Measurements from ENCODE around the gene HES5. TPM values are rescaled to one million over a fixed set of nuclear protein-coding genes. Genes with fewer than 3 reads are reported as not detected.

The HES5 gene
- total and polyA plus RNA-seq, 2 donors (not counting 3 experiments of a cell fraction or from before 2014, with no cell fraction given) = 0.07 TPM; not detected in 1

DNA sequence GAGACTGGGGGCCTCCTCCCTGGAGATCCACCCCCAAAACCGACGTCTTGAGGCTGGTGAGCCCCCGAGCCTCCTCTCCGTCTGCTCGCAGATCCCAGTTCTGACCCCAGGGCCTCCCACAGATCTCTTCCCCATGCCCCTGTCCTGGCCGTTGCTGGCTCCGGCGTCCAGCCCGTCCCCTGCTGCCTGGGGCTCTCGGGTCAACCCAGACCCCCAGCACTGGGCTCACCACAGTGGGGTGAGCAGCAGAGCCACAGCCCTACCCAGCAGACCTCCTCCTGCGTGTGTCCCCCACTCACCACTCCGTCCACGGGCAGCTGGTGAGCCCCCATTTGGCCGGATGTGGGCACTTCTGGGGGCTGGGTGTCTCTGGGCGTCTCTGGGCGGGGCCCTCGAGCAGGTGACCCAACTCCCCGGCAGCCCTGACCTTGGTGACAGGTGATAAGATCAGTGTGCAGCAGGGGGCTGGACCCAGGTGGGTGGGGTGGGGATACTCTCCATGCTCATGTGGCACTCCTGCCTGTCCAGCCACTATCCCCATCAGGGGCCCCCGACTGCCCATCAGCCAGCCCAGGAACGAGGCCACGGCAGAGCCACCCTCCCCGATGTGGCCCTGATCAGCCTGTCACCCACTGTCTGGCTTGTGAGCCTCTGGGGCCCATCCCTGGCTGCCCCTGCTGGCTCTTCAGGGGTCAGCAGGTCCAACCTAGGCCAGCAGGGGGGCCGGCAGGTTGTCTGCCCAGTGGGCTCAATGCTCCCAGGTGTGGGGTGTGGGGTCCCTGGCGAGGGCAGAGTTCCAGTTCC, 26.8 kb upstream of the HES5 start:
- TSS peak; percentile 53 for BruUV-seq (replicated peaks)
- H2AFZ ChIP-seq (ENCODE audit: low read depth, low read length) = peak overlapping the region; percentile 81
- no peaks in the 10 kb centered on the region for H3K9me1 ChIP-seq (replicated peaks; ENCODE audit: control insufficient read depth, extremely low read depth, insufficient read depth, low read length)
- POLR2A ChIA-PET = interaction anchor here (1.2 kb wide), 1 partner anchor 29 kb away, joined by 3 read pairs; no protein-coding TSS in a partner anchor
- H3K4me2 ChIP-seq (ENCODE audit: insufficient read depth, low read length) = peak overlapping the region; percentile 60
- no peaks in the 10 kb centered on the region for H3K79me2 ChIP-seq (ENCODE audit: control insufficient read depth, insufficient read depth, low read length)
- H3K27ac ChIP-seq (ENCODE audit: insufficient read depth, low read depth, low read length) = peak overlapping the region; percentile 53
- peak overlapping the region; percentile 37 for H3K9ac ChIP-seq (replicated peaks; ENCODE audit: extremely low read depth, insufficient read depth, low read length)
- CTCF ChIA-PET = interaction anchor here (0.9 to 2.9 kb wide), 4 partner anchors 10 to 142 kb away, joined by 5 to 23 read pairs (median 10); partner anchors contain the start of gene PRXL2B
- peaks cover 0 to 7% of the 10 kb centered on the region in 2 experiments for H3K36me3 ChIP-seq (ENCODE audit: control insufficient read depth in 2 of 2, extremely low read depth in 1 of 2, insufficient read depth in 2 of 2, low read length in 2 of 2)
- H3K4me3 ChIP-seq (replicated peaks in 1 of 3; ENCODE audit: insufficient read depth in 1 of 3, low read depth in 1 of 3, low read length in 3 of 3) = peak overlapping the region; percentile 15 to 38 (median 28)
- no peaks in the 10 kb centered on the region for H3K27me3 ChIP-seq (ENCODE audit: control insufficient read depth in 2 of 2, insufficient read depth in 2 of 2, low read length in 2 of 2)
- DNase-seq (ENCODE audit: low read depth, low spot score) (no peak), FAIRE-seq (no peak)
- TF ChIP-seq POLR2A (IDR thresholded peaks at IDR 0.05; ENCODE audit: low read depth, low read length) = no peak
- no peak for TF ChIP-seq FOS (IDR thresholded peaks at IDR 0.05; ENCODE audit: borderline replicate concordance, insufficient read depth, low read length)
- no peak for TF ChIP-seq EZH2 (IDR thresholded peaks at IDR 0.05; ENCODE audit: borderline replicate concordance, low read depth, low read length, severe bottlenecking)
- no peak for TF ChIP-seq JUN (IDR thresholded peaks at IDR 0.05; ENCODE audit: borderline replicate concordance, insufficient read depth, insufficient read length, low read depth)
- TF ChIP-seq GATA2 (IDR thresholded peaks at IDR 0.05; ENCODE audit: insufficient read depth, insufficient read length, low read depth, low read length) = no peak
- TF ChIP-seq, protein P1, sequence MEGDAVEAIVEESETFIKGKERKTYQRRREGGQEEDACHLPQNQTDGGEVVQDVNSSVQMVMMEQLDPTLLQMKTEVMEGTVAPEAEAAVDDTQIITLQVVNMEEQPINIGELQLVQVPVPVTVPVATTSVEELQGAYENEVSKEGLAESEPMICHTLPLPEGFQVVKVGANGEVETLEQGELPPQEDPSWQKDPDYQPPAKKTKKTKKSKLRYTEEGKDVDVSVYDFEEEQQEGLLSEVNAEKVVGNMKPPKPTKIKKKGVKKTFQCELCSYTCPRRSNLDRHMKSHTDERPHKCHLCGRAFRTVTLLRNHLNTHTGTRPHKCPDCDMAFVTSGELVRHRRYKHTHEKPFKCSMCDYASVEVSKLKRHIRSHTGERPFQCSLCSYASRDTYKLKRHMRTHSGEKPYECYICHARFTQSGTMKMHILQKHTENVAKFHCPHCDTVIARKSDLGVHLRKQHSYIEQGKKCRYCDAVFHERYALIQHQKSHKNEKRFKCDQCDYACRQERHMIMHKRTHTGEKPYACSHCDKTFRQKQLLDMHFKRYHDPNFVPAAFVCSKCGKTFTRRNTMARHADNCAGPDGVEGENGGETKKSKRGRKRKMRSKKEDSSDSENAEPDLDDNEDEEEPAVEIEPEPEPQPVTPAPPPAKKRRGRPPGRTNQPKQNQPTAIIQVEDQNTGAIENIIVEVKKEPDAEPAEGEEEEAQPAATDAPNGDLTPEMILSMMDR (IDR thresholded peaks at IDR 0.05; ENCODE audit: extremely low read depth in 1 of 2, insufficient read depth in 1 of 2, low read depth in 1 of 2, low read length in 2 of 2) = no peak
- TF ChIP-seq, protein P2, sequence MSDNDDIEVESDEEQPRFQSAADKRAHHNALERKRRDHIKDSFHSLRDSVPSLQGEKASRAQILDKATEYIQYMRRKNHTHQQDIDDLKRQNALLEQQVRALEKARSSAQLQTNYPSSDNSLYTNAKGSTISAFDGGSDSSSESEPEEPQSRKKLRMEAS (IDR thresholded peaks at IDR 0.05; ENCODE audit: insufficient read depth, insufficient read length) = no peak
- H3K9me3 ChIP-seq (replicated peaks; ENCODE audit: control insufficient read depth, insufficient read depth, low read length) = no peaks in the 10 kb centered on the region
- H3K4me1 ChIP-seq (ENCODE audit: control insufficient read depth, extremely low read depth, insufficient read depth, low read length) = peaks cover 23% of the 10 kb centered on the region
- no peaks in the 10 kb centered on the region for H4K20me1 ChIP-seq (replicated peaks; ENCODE audit: control insufficient read depth, extremely low read depth, insufficient read depth, low read length)
- intact Hi-C loops (cut with micrococcal nuclease) (loop anchor here (1.0 kb wide), 2 partner anchors 21 to 86 kb away; no protein-coding TSS in a partner anchor), dilution Hi-C loops (cut with MboI; ENCODE audit: extremely low pct_ligation_motif_present, low sequenced_read_pairs) (no loop called here)

Data from endothelial cell of umbilical vein (primary cell).